ENCODE data around the gene RNF187. TPM values are rescaled to one million over a fixed set of nuclear protein-coding genes. Genes with fewer than 3 reads are reported as not detected.

RNF187 gene
- total RNA-seq, 1 experiment from 2014 or later, result 97.7 TPM

DNA sequence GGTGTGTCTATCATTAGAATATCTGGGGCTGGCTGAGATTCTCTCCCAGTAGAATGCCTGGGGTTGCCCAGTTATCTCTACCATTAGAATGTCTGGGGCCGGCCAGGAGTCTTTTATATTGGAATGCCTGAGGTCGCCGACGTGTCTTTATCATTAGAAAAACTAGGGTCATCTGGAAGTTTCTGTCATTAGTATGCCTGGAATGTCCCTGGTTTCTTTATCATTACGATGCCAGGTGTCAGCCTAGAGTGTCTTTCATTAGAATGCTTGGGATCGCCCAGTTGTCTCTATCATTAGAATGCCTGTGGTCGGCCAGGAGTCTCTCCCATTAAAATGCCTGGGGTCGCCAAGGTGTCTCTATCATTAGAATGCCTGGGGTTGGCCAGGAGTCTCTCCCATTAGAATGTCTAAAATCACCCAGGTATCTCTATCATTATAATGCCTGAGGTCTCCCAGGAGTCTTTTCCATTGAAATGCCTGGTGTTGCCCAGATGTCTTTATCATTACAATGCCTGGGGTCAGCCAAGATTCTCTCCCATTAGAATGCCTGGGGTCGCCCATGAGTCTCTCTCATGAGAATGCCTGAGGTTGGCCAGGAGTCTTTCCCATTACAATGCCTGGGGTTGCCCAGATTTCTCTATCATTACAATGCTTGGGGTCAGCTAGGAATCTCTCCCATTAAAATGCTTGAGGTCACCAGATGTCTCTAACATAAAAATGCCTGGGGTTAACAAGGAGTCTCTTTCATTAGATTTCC is 53.2 kb downstream of the RNF187 start:
- Histone ChIP-seq H3K4me2 (ENCODE audit: low read length) (no peak overlapping the region), H3K9ac (ENCODE audit: low read length) (no peak overlapping the region), H3K9me2 (replicated peaks; ENCODE audit: low read length) (no peaks in the 10 kb centered on the region), H3K27ac (ENCODE audit: low read length) (no peak overlapping the region), H3K27me3 (ENCODE audit: low read length) (no peaks in the 10 kb centered on the region), H3K4me1 (ENCODE audit: insufficient read depth, low read length) (no peaks in the 10 kb centered on the region), H4K20me1 (ENCODE audit: low read length) (no peaks in the 10 kb centered on the region), H3K9me3 (ENCODE audit: low read length) (no peaks in the 10 kb centered on the region; the same call in 1 of the 2 replicates), H3F3A (ENCODE audit: low read length, unreplicated experiment) (no peaks in the 10 kb centered on the region), H3K4me3 (ENCODE audit: low read length) (no peak overlapping the region), H2AFZ (ENCODE audit: low read length) (no peak overlapping the region), H3K79me2 (ENCODE audit: low read length) (no peaks in the 10 kb centered on the region), H3K36me3 (ENCODE audit: low read depth, low read length) (no peaks in the 10 kb centered on the region)
- CTCF ChIA-PET, result no interaction called here
- POLR2A ChIA-PET (ENCODE audit: unreplicated experiment), result no interaction called here
- BruUV-seq (replicated peaks), result no TSS peak
- DNase-seq, result no peak
- intact Hi-C loops (cut with micrococcal nuclease), result no loop called here
- no peak for ATAC-seq
- TF ChIP-seq EZH2phosphoT487 (IDR thresholded peaks at IDR 0.05; ENCODE audit: borderline replicate concordance, low read length) (no peak), CTCF (conservative IDR thresholded peaks at IDR 0.05; ENCODE audit: low read depth, low read length) (no peak), EZH2 (IDR thresholded peaks at IDR 0.05; ENCODE audit: low read length, unreplicated experiment) (no peak)

- Histone ChIP-seq H2AFZ (ENCODE audit: low read length) (no peak overlapping the region), H3K4me3 (ENCODE audit: low read length) (no peak overlapping the region), H3K9ac (ENCODE audit: low read length) (no peak overlapping the region), H3K4me2 (ENCODE audit: low read length) (no peak overlapping the region), H3K9me2 (replicated peaks; ENCODE audit: low read length) (no peaks in the 10 kb centered on the region), H3K36me3 (ENCODE audit: low read depth, low read length) (no peaks in the 10 kb centered on the region), H3K4me1 (ENCODE audit: insufficient read depth, low read length) (no peaks in the 10 kb centered on the region), H4K20me1 (ENCODE audit: low read length) (no peaks in the 10 kb centered on the region), H3K27ac (ENCODE audit: low read length) (no peak overlapping the region), H3K79me2 (ENCODE audit: low read length) (no peaks in the 10 kb centered on the region), H3K27me3 (ENCODE audit: low read length) (no peaks in the 10 kb centered on the region), H3F3A (ENCODE audit: low read length, unreplicated experiment) (no peaks in the 10 kb centered on the region), H3K9me3 (ENCODE audit: low read length) (no peaks in the 10 kb centered on the region)
- DNase-seq, result no peak
- ChIA-PET POLR2A (ENCODE audit: unreplicated experiment) (no interaction called here), CTCF (no interaction called here)
- no peak for ATAC-seq
- intact Hi-C loops (cut with micrococcal nuclease), result no loop called here
- BruUV-seq (replicated peaks), result no TSS peak
- TF ChIP-seq EZH2 (IDR thresholded peaks at IDR 0.05; ENCODE audit: low read length, unreplicated experiment) (no peak), EZH2phosphoT487 (IDR thresholded peaks at IDR 0.05; ENCODE audit: borderline replicate concordance, low read length) (no peak), CTCF (conservative IDR thresholded peaks at IDR 0.05; ENCODE audit: low read depth, low read length) (no peak)
Measured at GRCh38 chr1:228541725-228542124, 54.5 kb downstream of the RNF187 start.

GRCh38 chr1:228542376-228542775 is 55.2 kb downstream of the RNF187 start:
- BruUV-seq (replicated peaks), result no TSS peak
- no peaks in the 10 kb centered on the region for H3K9me2 ChIP-seq (replicated peaks; ENCODE audit: low read length)
- ATAC-seq (no peak), DNase-seq (no peak)
- no peak overlapping the region for H3K4me3 ChIP-seq (ENCODE audit: low read length)
- intact Hi-C loops (cut with micrococcal nuclease), result no loop called here
- POLR2A ChIA-PET (ENCODE audit: unreplicated experiment), result no interaction called here
- no peaks in the 10 kb centered on the region for H4K20me1 ChIP-seq (ENCODE audit: low read length)
- no peaks in the 10 kb centered on the region for H3K36me3 ChIP-seq (ENCODE audit: low read depth, low read length)
- no peak overlapping the region for H3K27ac ChIP-seq (ENCODE audit: low read length)
- H3K4me1 ChIP-seq (ENCODE audit: insufficient read depth, low read length), result no peaks in the 10 kb centered on the region
- no peak overlapping the region for H3K4me2 ChIP-seq (ENCODE audit: low read length)
- H3K9ac ChIP-seq (ENCODE audit: low read length), result no peak overlapping the region
- CTCF ChIA-PET, result no interaction called here
- TF ChIP-seq CTCF (conservative IDR thresholded peaks at IDR 0.05; ENCODE audit: low read depth, low read length) (no peak), EZH2 (IDR thresholded peaks at IDR 0.05; ENCODE audit: low read length, unreplicated experiment) (no peak)
- no peaks in the 10 kb centered on the region for H3K9me3 ChIP-seq (ENCODE audit: low read length)
- H3K27me3 ChIP-seq (ENCODE audit: low read length), result no peaks in the 10 kb centered on the region
- H3F3A ChIP-seq (ENCODE audit: low read length, unreplicated experiment), result no peaks in the 10 kb centered on the region
- no peak overlapping the region for H2AFZ ChIP-seq (ENCODE audit: low read length)
- no peaks in the 10 kb centered on the region for H3K79me2 ChIP-seq (ENCODE audit: low read length)

Measured in PC-3 (cell line).